ENCODE data around the gene SLC5A10.

Gene SLC5A10

GRCh38 chr17:18971801-18972200, 19.8 kb downstream of the SLC5A10 start:
- Histone ChIP-seq H3K9me3 (ENCODE audit: control insufficient read depth, low read length) (no peaks in the 10 kb centered on the region), H3K36me3 (ENCODE audit: control insufficient read depth, insufficient read depth, low read length) (peaks cover 3% of the 10 kb centered on the region), H3K27me3 (ENCODE audit: control insufficient read depth, insufficient read depth, low read length, poor library complexity, severe bottlenecking) (no peaks in the 10 kb centered on the region), H3K27ac (ENCODE audit: insufficient read depth, low read depth, low read length, poor library complexity, severe bottlenecking) (no peak overlapping the region), H3K4me3 (ENCODE audit: insufficient read depth, low read depth, low read length) (no peak overlapping the region), H3K4me1 (ENCODE audit: control insufficient read depth, insufficient read depth, low read length) (peaks cover 28% of the 10 kb centered on the region)
- 95 to 97% methylated on average over 7 of the region's 7 CpGs for WGBS, 2 experiments

- no peak overlapping the region for H3K27ac ChIP-seq (ENCODE audit: insufficient read depth, low read depth, low read length, poor library complexity, severe bottlenecking)
- H3K4me1 ChIP-seq (ENCODE audit: control insufficient read depth, insufficient read depth, low read length) = peaks cover under 1% of the 10 kb centered on the region
- no peaks in the 10 kb centered on the region for H3K27me3 ChIP-seq (ENCODE audit: control insufficient read depth, insufficient read depth, low read length, poor library complexity, severe bottlenecking)
- WGBS, 2 experiments = 92 to 94% methylated on average over 10 of the region's 10 CpGs
- H3K36me3 ChIP-seq (ENCODE audit: control insufficient read depth, insufficient read depth, low read length) = peaks cover 17% of the 10 kb centered on the region
- no peaks in the 10 kb centered on the region for H3K9me3 ChIP-seq (ENCODE audit: control insufficient read depth, low read length)
- no peak overlapping the region for H3K4me3 ChIP-seq (ENCODE audit: insufficient read depth, low read depth, low read length)
These were observed 22.6 kb downstream of the SLC5A10 start for GRCh38 chr17:18974407-18975149.

- WGBS, 2 experiments = 91 to 96% methylated on average over 13 of the region's 13 CpGs
These were observed 23.6 kb downstream of the SLC5A10 start for GRCh38 chr17:18975597-18975996.

GRCh38 chr17:18976201-18976600, 24.2 kb downstream of the SLC5A10 start:
- Histone ChIP-seq H3K36me3 (ENCODE audit: control insufficient read depth, insufficient read depth, low read length) (peaks cover 17% of the 10 kb centered on the region), H3K27ac (ENCODE audit: insufficient read depth, low read depth, low read length, poor library complexity, severe bottlenecking) (no peak overlapping the region), H3K4me1 (ENCODE audit: control insufficient read depth, insufficient read depth, low read length) (peaks cover 3% of the 10 kb centered on the region), H3K4me3 (ENCODE audit: insufficient read depth, low read depth, low read length) (no peak overlapping the region), H3K9me3 (ENCODE audit: control insufficient read depth, low read length) (no peaks in the 10 kb centered on the region), H3K27me3 (ENCODE audit: control insufficient read depth, insufficient read depth, low read length, poor library complexity, severe bottlenecking) (no peaks in the 10 kb centered on the region)
- WGBS, 2 experiments = 82 to 87% methylated on average over 4 of the region's 4 CpGs

More at GRCh38 chr17:18975597-18975996, 23.6 kb downstream of the SLC5A10 start:
- Histone ChIP-seq H3K27me3 (ENCODE audit: control insufficient read depth, insufficient read depth, low read length, poor library complexity, severe bottlenecking) (no peaks in the 10 kb centered on the region), H3K4me3 (ENCODE audit: insufficient read depth, low read depth, low read length) (no peak overlapping the region), H3K36me3 (ENCODE audit: control insufficient read depth, insufficient read depth, low read length) (peaks cover 17% of the 10 kb centered on the region), H3K9me3 (ENCODE audit: control insufficient read depth, low read length) (no peaks in the 10 kb centered on the region), H3K27ac (ENCODE audit: insufficient read depth, low read depth, low read length, poor library complexity, severe bottlenecking) (no peak overlapping the region), H3K4me1 (ENCODE audit: control insufficient read depth, insufficient read depth, low read length) (no peaks in the 10 kb centered on the region)

- peaks cover 17% of the 10 kb centered on the region for H3K36me3 ChIP-seq (ENCODE audit: control insufficient read depth, insufficient read depth, low read length)
- H3K4me3 ChIP-seq (ENCODE audit: insufficient read depth, low read depth, low read length) = no peak overlapping the region
- WGBS, 2 experiments = 95 to 97% methylated on average over 4 of the region's 4 CpGs
- H3K4me1 ChIP-seq (ENCODE audit: control insufficient read depth, insufficient read depth, low read length) = peaks cover 11% of the 10 kb centered on the region
- no peak overlapping the region for H3K27ac ChIP-seq (ENCODE audit: insufficient read depth, low read depth, low read length, poor library complexity, severe bottlenecking)
- H3K27me3 ChIP-seq (ENCODE audit: control insufficient read depth, insufficient read depth, low read length, poor library complexity, severe bottlenecking) = no peaks in the 10 kb centered on the region
- H3K9me3 ChIP-seq (ENCODE audit: control insufficient read depth, low read length) = no peaks in the 10 kb centered on the region
These were observed 25.1 kb downstream of the SLC5A10 start for GRCh38 chr17:18977021-18977420.

- Histone ChIP-seq H3K4me1 (ENCODE audit: control insufficient read depth, insufficient read depth, low read length) (peaks cover 16% of the 10 kb centered on the region), H3K27ac (ENCODE audit: insufficient read depth, low read depth, low read length, poor library complexity, severe bottlenecking) (no peak overlapping the region)
- 95% methylated on average over 19 of the region's 19 CpGs for WGBS, 2 experiments
These were observed 25.7 kb downstream of the SLC5A10 start for GRCh38 chr17:18977646-18978045.

GRCh38 chr17:18978050-18978449, 26.1 kb downstream of the SLC5A10 start:
- WGBS, 2 experiments = 95 to 96% methylated on average over 13 of the region's 13 CpGs
- H3K9me3 ChIP-seq (ENCODE audit: control insufficient read depth, low read length) = no peaks in the 10 kb centered on the region
- no peak overlapping the region for H3K27ac ChIP-seq (ENCODE audit: insufficient read depth, low read depth, low read length, poor library complexity, severe bottlenecking)
- H3K36me3 ChIP-seq (ENCODE audit: control insufficient read depth, insufficient read depth, low read length) = peaks cover 17% of the 10 kb centered on the region
- no peak overlapping the region for H3K4me3 ChIP-seq (ENCODE audit: insufficient read depth, low read depth, low read length)
- H3K4me1 ChIP-seq (ENCODE audit: control insufficient read depth, insufficient read depth, low read length) = peaks cover 16% of the 10 kb centered on the region
- H3K27me3 ChIP-seq (ENCODE audit: control insufficient read depth, insufficient read depth, low read length, poor library complexity, severe bottlenecking) = no peaks in the 10 kb centered on the region

More at GRCh38 chr17:18977646-18978045, 25.7 kb downstream of the SLC5A10 start:
- H3K36me3 ChIP-seq (ENCODE audit: control insufficient read depth, insufficient read depth, low read length) = peaks cover 17% of the 10 kb centered on the region
- no peaks in the 10 kb centered on the region for H3K27me3 ChIP-seq (ENCODE audit: control insufficient read depth, insufficient read depth, low read length, poor library complexity, severe bottlenecking)
- H3K4me3 ChIP-seq (ENCODE audit: insufficient read depth, low read depth, low read length) = no peak overlapping the region
- no peaks in the 10 kb centered on the region for H3K9me3 ChIP-seq (ENCODE audit: control insufficient read depth, low read length)

GRCh38 chr17:18978655-18979054, 26.7 kb downstream of the SLC5A10 start:
- H3K27ac ChIP-seq (ENCODE audit: insufficient read depth, low read depth, low read length, poor library complexity, severe bottlenecking) = no peak overlapping the region
- no peaks in the 10 kb centered on the region for H3K27me3 ChIP-seq (ENCODE audit: control insufficient read depth, insufficient read depth, low read length, poor library complexity, severe bottlenecking)
- H3K9me3 ChIP-seq (ENCODE audit: control insufficient read depth, low read length) = no peaks in the 10 kb centered on the region
- H3K36me3 ChIP-seq (ENCODE audit: control insufficient read depth, insufficient read depth, low read length) = peaks cover 17% of the 10 kb centered on the region
- 93 to 97% methylated on average over 17 of the region's 17 CpGs for WGBS, 2 experiments
- peaks cover 16% of the 10 kb centered on the region for H3K4me1 ChIP-seq (ENCODE audit: control insufficient read depth, insufficient read depth, low read length)
- no peak overlapping the region for H3K4me3 ChIP-seq (ENCODE audit: insufficient read depth, low read depth, low read length)

- Histone ChIP-seq H3K27me3 (ENCODE audit: control insufficient read depth, insufficient read depth, low read length, poor library complexity, severe bottlenecking) (no peaks in the 10 kb centered on the region), H3K27ac (ENCODE audit: insufficient read depth, low read depth, low read length, poor library complexity, severe bottlenecking) (no peak overlapping the region), H3K4me1 (ENCODE audit: control insufficient read depth, insufficient read depth, low read length) (peaks cover 16% of the 10 kb centered on the region), H3K36me3 (ENCODE audit: control insufficient read depth, insufficient read depth, low read length) (peaks cover 14% of the 10 kb centered on the region), H3K4me3 (ENCODE audit: insufficient read depth, low read depth, low read length) (no peak overlapping the region), H3K9me3 (ENCODE audit: control insufficient read depth, low read length) (no peaks in the 10 kb centered on the region)
- WGBS, 2 experiments = 76 to 77% methylated on average over 13 of the region's 13 CpGs
These were observed 28.8 kb downstream of the SLC5A10 start for GRCh38 chr17:18980682-18981334.

GRCh38 chr17:18981335-18981641, 29.3 kb downstream of the SLC5A10 start:
- no peak overlapping the region for H3K4me3 ChIP-seq (ENCODE audit: insufficient read depth, low read depth, low read length)
- H3K4me1 ChIP-seq (ENCODE audit: control insufficient read depth, insufficient read depth, low read length) = peaks cover 16% of the 10 kb centered on the region
- no peaks in the 10 kb centered on the region for H3K9me3 ChIP-seq (ENCODE audit: control insufficient read depth, low read length)
- no peaks in the 10 kb centered on the region for H3K27me3 ChIP-seq (ENCODE audit: control insufficient read depth, insufficient read depth, low read length, poor library complexity, severe bottlenecking)
- H3K27ac ChIP-seq (ENCODE audit: insufficient read depth, low read depth, low read length, poor library complexity, severe bottlenecking) = no peak overlapping the region
- H3K36me3 ChIP-seq (ENCODE audit: control insufficient read depth, insufficient read depth, low read length) = peaks cover 14% of the 10 kb centered on the region
- 80% methylated on average over 6 of the region's 6 CpGs for WGBS, 2 experiments
